ENCODE data around the gene HOOK2.

HOOK2 gene

GRCh38 chr19:12794196-12794941, 19.0 kb upstream of the HOOK2 start:
- no peak for DNase-seq

GRCh38 chr19:12793290-12794195, 18.2 kb upstream of the HOOK2 start:
- DNase-seq: peak; percentile 96

- no peak for DNase-seq
These were observed 17.5 kb upstream of the HOOK2 start for GRCh38 chr19:12792853-12793289.

DNA sequence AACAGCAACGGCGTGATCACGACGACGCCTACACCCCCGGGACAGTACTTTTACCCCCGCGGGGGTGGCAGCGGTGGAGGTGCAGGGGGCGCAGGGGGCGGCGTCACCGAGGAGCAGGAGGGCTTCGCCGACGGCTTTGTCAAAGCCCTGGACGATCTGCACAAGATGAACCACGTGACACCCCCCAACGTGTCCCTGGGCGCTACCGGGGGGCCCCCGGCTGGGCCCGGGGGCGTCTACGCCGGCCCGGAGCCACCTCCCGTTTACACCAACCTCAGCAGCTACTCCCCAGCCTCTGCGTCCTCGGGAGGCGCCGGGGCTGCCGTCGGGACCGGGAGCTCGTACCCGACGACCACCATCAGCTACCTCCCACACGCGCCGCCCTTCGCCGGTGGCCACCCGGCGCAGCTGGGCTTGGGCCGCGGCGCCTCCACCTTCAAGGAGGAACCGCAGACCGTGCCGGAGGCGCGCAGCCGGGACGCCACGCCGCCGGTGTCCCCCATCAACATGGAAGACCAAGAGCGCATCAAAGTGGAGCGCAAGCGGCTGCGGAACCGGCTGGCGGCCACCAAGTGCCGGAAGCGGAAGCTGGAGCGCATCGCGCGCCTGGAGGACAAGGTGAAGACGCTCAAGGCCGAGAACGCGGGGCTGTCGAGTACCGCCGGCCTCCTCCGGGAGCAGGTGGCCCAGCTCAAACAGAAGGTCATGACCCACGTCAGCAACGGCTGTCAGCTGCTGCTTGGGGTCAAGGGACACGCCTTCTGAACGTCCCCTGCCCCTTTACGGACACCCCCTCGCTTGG, 16.9 kb upstream of the HOOK2 start:
- DNase-seq: peak; percentile 82

- peak; percentile 92 for DNase-seq
These were observed 16.1 kb upstream of the HOOK2 start, which contains the start of gene JUNB for GRCh38 chr19:12791345-12792050. JUNB (plus strand) TSS chr19:12791486; CDS start chr19:12791772, 286 bp downstream.

- no peak for DNase-seq
These were observed 15.4 kb upstream of the HOOK2 start for GRCh38 chr19:12790628-12791344.

- peak; percentile 96 for DNase-seq
These were observed 14.7 kb upstream of the HOOK2 start for GRCh38 chr19:12789904-12790619.

DNA sequence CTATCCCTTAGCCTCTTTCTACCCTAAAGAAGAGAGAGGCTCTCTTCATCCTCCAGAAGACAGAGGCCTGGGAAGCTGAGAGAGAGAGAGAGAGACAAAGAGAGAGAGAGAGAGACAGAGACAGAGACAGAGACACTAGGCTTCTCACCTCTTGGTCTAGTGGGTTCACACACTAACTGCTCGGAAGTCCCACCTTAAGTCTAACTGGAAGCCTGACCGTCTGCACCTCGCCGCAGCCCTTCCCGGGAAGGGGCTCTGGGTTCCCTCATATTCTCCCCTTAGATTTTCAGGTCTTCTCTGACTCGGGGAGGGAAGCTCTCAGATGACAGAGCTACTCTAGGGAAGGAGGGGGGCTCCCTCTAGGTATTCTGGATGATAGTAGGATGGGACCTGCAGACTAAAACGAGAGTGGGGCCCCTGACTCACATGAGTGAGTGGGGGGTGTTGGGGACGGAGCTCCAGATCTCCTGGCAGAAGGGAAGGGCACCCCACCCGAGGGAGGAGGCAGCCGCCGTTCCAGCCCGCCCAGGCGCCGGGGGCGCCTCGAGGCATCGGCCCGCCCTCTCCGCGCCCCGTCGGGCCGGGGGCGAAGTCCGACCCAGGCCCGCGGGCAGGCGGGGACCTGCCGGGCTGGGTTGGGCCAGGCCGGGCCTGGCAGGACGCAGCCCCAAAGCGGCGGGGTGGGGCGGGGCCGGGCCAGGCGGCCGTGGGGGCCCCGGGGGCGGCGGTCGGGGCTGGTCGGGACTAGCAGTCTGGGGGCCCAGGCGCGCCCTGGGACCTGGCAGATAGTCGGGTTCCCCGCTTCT, 13.9 kb upstream of the HOOK2 start:
- DNase-seq: peak; percentile 72

- peak; percentile 71 for DNase-seq
These were observed 13.3 kb upstream of the HOOK2 start for GRCh38 chr19:12788682-12789097.

DNA sequence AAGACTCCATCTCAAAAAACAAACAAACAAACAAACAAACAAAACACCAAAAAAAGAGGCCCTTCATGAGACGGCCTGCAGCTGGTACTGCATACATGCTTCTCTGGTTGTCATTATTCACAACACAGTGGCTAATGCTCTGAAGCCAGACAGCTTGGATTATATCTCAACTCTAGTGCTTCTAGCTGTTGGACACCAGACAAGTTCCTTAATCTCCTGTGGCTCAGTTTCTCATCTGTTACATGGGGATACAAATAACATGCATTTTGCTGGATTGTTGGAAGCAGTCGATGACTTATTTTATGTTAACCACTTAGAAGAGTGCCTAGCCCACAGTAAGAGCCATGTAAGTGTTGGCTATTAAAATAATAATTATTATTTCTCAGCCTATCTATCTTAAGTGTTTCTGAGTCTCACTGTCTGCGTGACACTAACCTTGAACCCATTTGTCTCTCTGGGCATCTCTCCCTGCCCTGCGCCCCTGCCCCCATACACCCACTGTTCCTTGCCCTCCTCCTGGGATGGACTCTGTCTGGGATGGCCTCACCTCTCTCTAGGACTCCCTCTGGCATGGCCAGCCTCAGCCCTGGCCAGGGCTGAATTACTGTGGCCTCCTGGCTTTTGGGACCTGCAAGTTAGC, 12.8 kb upstream of the HOOK2 start:
- DNase-seq: peak; percentile 27

DNA sequence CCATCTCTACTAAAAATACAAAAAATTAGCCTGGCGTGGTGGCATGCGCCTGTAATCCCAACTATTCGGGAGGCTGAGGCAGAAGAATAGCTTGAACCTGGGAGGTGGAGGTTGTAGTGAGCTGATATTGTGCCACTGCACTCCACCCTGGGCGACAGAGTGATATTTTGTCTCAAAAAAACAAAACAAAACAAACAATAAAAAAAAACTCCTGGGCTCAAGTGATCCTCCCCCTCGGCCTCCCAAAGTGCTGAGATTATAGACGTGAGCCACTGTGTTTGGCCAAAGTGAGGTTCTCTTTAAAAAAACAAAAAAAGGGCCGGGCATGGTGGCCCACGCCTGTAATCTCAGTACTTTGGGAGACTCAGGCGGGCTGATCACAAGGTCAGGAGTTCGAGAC, 12.1 kb upstream of the HOOK2 start:
- no peak for DNase-seq

- no peak for DNase-seq
These were observed 11.6 kb upstream of the HOOK2 start for GRCh38 chr19:12786952-12787351.

DNA sequence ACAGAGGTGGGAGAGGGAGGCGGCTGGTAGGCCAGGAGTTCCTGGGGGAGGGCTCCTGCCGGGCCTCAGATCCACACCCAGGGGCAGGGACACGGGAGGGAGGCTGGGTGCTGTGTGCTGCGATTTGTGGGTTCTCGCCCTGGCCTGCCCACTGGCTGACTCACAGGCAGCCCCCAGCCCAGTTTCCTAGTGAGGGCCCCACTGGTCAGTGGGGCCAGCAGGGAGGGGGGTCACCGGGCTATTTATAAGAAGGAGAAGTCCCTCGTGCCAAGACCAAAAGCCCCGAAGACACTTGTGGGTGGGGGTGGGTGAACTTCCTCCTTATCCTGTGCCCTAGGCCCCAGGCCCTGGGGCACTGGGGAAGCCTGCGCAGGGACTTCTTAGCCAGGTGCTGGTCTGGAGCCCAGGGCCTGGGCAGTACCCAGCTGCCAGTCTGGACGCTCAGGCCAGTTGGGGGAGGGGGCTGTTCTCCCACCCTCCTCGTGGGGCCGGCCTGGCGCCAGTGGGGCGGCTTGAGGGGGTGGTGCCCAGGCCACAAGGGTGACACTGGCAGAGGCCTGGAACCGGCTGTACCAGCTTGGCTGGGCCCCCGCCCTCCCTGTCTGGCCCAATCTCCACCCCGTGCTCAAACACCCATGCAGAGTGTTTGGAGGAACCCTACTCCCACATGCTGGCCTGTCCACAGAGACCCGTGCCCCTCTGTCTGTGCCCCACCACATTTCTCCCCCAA, 11.0 kb upstream of the HOOK2 start:
- peak; percentile 50 for DNase-seq

DNA sequence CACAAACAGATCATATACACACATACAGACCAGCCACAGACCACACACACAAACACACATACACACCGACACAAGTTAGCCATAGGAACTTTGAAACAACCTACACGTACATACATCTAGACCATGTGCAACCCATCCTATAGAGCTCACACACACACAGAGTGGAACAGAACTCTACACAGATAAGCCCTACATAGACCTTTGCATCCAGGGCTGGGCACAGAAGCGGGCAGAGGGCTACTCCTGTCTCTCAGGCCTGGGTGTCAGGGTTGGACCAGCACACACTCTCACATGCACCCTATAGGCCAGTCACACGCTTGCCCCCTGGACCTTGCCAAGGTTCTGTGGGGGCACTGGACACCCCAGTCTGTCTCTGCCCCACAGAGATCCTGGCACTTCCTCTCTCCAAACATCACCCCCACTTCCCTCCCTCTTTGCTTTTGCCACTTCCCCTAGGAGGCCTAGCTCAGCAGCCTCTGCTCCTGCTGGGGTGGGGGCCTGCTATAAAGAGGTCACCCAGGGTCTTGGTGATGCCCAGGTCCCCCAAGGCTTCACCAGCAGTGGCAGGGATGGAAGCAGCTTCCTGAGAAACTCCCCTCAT, 10.2 kb upstream of the HOOK2 start:
- DNase-seq: peak; percentile 18

DNA sequence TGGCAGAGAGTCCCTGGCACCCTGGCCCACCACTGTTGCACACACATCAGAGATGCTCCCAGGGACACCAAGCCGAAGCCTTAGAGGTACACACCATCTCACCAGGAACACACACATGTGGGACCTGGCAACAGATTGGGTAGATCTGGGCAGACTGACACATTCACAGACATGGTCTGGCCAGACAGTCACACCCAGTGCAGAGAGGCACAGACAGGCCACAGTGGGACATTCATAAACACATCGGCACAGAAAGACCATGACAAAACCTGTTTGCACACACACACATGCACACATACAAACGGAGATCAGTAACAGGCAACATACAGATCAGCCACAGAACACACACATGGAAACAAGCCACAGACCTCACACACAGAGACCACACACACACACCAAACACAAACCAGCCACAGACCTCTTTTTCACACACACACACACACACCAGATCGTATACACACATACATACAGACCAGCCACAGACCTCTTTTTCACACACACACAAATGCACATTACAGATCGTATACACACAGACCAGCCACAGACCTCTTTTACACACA, 9.6 kb upstream of the HOOK2 start:
- DNase-seq: no peak

DNA sequence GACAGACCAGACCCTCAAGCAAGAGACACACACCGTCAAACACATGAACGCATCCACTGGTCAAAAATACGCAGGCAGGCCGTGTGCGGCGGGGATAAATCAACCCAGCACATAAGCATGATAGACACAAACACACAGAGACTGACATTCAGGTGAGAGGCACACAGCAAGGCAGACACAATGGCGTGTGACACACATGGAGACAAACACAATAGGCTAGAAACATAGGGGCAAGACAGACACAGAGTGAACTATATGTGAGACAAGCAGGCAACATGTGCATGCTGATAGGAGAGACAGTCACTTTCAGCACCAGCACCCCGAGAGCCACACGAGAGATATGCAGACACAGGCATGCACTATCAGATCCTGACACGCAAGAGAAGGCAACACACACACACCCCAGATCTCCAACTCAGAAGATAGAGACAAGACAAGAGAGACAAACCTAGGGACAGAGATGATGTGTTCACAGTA, 9.1 kb upstream of the HOOK2 start:
- DNase-seq: no peak

GRCh38 chr19:12783849-12784393, 8.6 kb upstream of the HOOK2 start:
- no peak for DNase-seq
